Mesenteric fat pad (tissue), 1 donor: ENCODE results near the gene LIPJ. TPM values are rescaled to one million over a fixed set of nuclear protein-coding genes. Genes with fewer than 3 reads are reported as not detected.

Experiments used
- DNase-seq: peaks from one replicate; pipeline ENCODE4 v3.0.0-alpha.2; 2020; ENCODE audit warnings: low spot score
- long read RNA-seq: library from polyadenylated mRNA; unstranded; transcript quantifications from one replicate; pipeline ENCODE4 v2.0.0, GENCODE V29; 2020
- total RNA-seq: library from RNA; stranded (reverse); fragmentation: NEBNext Ultra II Directional; extraction: Animal tissue kit (Norgen Biotek cat#: 25700); gene quantifications from one replicate; pipeline ENCODE4 v1.2.1, GENCODE V29; 2021
- donor health status: DM: yes; HTN: yes; CAD: no.

The LIPJ gene
- total RNA-seq: not detected
- long read RNA-seq: 0 reads

GRCh38 chr10:88586462-88586861 lies at the start of gene LIPJ:
Gene LIPJ, plus strand, starts transcription at chr10:88586762. Its CDS starts 3,926 bp downstream, at chr10:88590688.
- DNase-seq: no peak

GRCh38 chr10:88537322-88537721 lies 49.2 kb upstream of the LIPJ start:
- DNase-seq: no peak

- no peak for DNase-seq
Observed at GRCh38 chr10:88538048-88538447, 48.5 kb upstream of the LIPJ start.

- no peak for DNase-seq
Observed at GRCh38 chr10:88540351-88540750, 46.2 kb upstream of the LIPJ start.

GRCh38 chr10:88541116-88541626 lies 45.4 kb upstream of the LIPJ start:
- no peak for DNase-seq

- no peak for DNase-seq
Observed at GRCh38 chr10:88542522-88542921, 44.0 kb upstream of the LIPJ start.

- no peak for DNase-seq
Observed at GRCh38 chr10:88544140-88544870, 42.3 kb upstream of the LIPJ start.

GRCh38 chr10:88545359-88545758 lies 41.2 kb upstream of the LIPJ start:
- no peak for DNase-seq

- no peak for DNase-seq
Observed at GRCh38 chr10:88546497-88546896, 40.1 kb upstream of the LIPJ start.

- DNase-seq: no peak
Observed at GRCh38 chr10:88551246-88551645, 35.3 kb upstream of the LIPJ start.

GRCh38 chr10:88553116-88553752 lies 33.3 kb upstream of the LIPJ start:
- no peak for DNase-seq

GRCh38 chr10:88555190-88555908 lies 31.2 kb upstream of the LIPJ start:
- no peak for DNase-seq

GRCh38 chr10:88557256-88557655 lies 29.3 kb upstream of the LIPJ start:
- DNase-seq: no peak

GRCh38 chr10:88557658-88558057 lies 28.9 kb upstream of the LIPJ start:
- no peak for DNase-seq

- no peak for DNase-seq
Observed at GRCh38 chr10:88562152-88562551, 24.4 kb upstream of the LIPJ start.

GRCh38 chr10:88565072-88565471 lies 21.5 kb upstream of the LIPJ start:
- DNase-seq: no peak

GRCh38 chr10:88582411-88582805 lies 4.2 kb upstream of the LIPJ start:
- DNase-seq: no peak

GRCh38 chr10:88582806-88583583 lies 3.6 kb upstream of the LIPJ start, which contains the start of gene RNLS:
Gene RNLS, minus strand, starts transcription at chr10:88583318.
- peak; percentile 92 for DNase-seq

- DNase-seq: no peak
Observed at GRCh38 chr10:88583584-88583957, 3.0 kb upstream of the LIPJ start.

GRCh38 chr10:88592381-88592780 lies 5.8 kb downstream of the LIPJ start:
- no peak for DNase-seq

- no peak for DNase-seq
Observed at GRCh38 chr10:88592906-88593305, 6.3 kb downstream of the LIPJ start.
